NT2/D1 (cell line): ENCODE measurements around the gene HACD2.
"Not testable (repeated sequence)": the region's sequence is repeated elsewhere in the genome, so short reads cannot be mapped to it uniquely, and the experiment has no call there.

ENCODE experiments used
- DNase-seq: peaks from one replicate; pipeline ENCODE4 v3.0.0-alpha.2; 2011; ENCODE audit warnings: low read depth, low spot score
- H3K27me3 ChIP-seq: 2 replicates; pipeline ENCODE4 v1.6.0; 2011; ENCODE audit warnings: mild to moderate bottlenecking; ENCODE audit not compliant: insufficient read length, insufficient read depth
- H3K36me3 ChIP-seq: 2 replicates; pipeline ENCODE4 v1.6.1; 2011; ENCODE audit warnings: mild to moderate bottlenecking, low read length, mixed read lengths; ENCODE audit not compliant: insufficient read depth, insufficient read length
- H3K4me1 ChIP-seq: 2 replicates; pipeline ENCODE4 v1.5.1; 2011; ENCODE audit not compliant: insufficient read depth, insufficient read length
- H3K4me3 ChIP-seq: 2 replicates; pipeline ENCODE4 v1.5.1; 2011; ENCODE audit warnings: low read depth; ENCODE audit not compliant: insufficient read length
- H3K9ac ChIP-seq: 2 replicates; pipeline ENCODE4 v1.6.0; 2011; ENCODE audit warnings: low read depth; ENCODE audit not compliant: insufficient read length
- H3K9me3 ChIP-seq: 2 replicates; pipeline ENCODE4 v1.5.1; 2011; ENCODE audit warnings: mild to moderate bottlenecking, low read length; ENCODE audit not compliant: insufficient read depth
- SUZ12 ChIP-seq: IDR thresholded peaks from 2 replicates; pipeline ENCODE4 v1.6.1; 2011; ENCODE audit not compliant: insufficient read length, insufficient read depth; ENCODE audit errors: extremely low read depth
- YY1 ChIP-seq: IDR thresholded peaks from 2 replicates; pipeline ENCODE4 v1.6.1; 2011; ENCODE audit not compliant: insufficient read length, insufficient read depth
- ZNF274 ChIP-seq: IDR thresholded peaks from 2 replicates; pipeline ENCODE4 v1.6.1; 2011; ENCODE audit warnings: mild to moderate bottlenecking, low read depth, low read length

Gene HACD2

DNA sequence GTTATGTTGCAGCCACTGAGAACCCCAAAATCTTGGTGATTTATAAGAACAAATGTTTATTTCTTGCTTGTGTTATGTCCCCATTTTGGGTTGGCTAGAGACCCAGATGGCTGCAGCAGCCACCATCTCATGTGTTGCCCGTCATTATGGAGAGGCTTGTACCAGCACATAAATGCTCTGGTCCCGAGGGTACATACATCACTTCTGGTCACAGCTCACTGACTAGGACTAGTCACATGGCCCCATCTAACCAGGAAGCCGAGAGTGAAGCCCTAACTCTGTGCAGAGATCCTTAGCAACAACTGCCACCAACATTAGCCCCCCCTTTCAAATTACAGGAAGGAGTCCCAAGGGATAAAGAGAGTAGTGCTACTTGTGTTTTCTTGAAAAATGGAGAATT lies 25.5 kb upstream of the HACD2 start:
- Histone ChIP-seq H3K27me3 (no peaks in the 10 kb centered on the region), H3K9ac (no peak overlapping the region), H3K4me3 (no peak overlapping the region), H3K36me3 (peaks cover 52% of the 10 kb centered on the region), H3K9me3 (no peaks in the 10 kb centered on the region), H3K4me1 (no peaks in the 10 kb centered on the region)
- TF ChIP-seq ZNF274 (no peak), SUZ12 (no peak), YY1 (no peak)
- DNase-seq: no peak

DNA sequence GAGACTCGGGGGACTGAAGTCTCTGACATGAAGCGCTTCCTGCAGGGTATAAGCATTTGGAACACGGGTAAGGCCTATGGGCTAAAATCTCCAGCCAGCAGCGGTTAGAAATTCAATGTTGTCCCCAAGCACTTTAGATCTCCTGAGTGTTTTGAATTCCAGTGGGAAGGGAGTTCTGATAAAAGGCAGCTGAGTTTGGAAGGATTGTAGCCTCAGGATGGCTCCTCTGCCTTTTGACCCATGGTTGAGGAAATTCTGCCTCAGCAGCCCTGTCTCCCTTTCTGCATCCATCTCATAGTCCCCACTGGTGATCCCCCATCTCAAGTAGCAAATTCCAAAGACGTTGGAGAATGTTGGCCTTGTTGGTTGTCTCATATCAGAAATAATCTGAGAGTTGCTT lies 24.2 kb upstream of the HACD2 start:
- Histone ChIP-seq H3K4me1 (no peaks in the 10 kb centered on the region), H3K9me3 (no peaks in the 10 kb centered on the region), H3K9ac (no peak overlapping the region), H3K4me3 (no peak overlapping the region), H3K27me3 (no peaks in the 10 kb centered on the region), H3K36me3 (peaks cover 47% of the 10 kb centered on the region)
- TF ChIP-seq YY1 (no peak), SUZ12 (no peak), ZNF274 (no peak)
- DNase-seq: no peak

DNA sequence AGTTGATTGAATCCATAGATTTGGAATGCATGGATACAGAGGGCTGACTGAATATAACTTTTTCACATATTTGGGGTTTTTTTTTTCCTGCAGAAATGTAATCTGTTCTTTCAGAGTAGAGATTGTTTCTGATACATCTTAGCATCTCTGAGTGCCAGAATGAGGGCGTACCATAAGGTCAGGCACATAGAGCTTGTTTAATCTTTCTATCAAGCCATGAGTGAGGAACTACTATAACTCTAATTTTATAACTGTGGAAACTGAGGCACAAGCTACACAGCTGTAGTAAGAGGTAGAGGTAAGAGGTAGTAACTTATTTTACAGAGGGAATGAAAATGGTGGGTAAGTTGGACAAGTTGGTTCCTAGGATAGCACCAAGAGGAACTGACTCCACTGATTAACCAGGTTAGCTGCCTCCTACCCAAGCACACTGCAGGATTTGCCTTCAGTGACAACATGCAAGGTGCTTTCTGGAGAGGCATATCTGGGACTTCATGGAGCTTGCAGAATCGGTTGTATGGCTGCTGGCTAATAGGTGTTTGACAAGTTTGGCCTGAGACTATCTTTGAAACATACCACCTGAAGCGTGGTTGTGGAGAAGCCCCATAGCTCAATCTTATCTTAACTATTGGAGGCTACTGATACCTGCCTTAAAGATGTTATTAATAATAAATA lies 23.5 kb upstream of the HACD2 start:
- Histone ChIP-seq H3K9ac (no peak overlapping the region), H3K36me3 (peaks cover 43% of the 10 kb centered on the region), H3K4me1 (no peaks in the 10 kb centered on the region), H3K27me3 (no peaks in the 10 kb centered on the region), H3K4me3 (no peak overlapping the region), H3K9me3 (no peaks in the 10 kb centered on the region)
- no peak for TF ChIP-seq SUZ12
- no peak for TF ChIP-seq YY1
- no peak for TF ChIP-seq ZNF274
- no peak for DNase-seq

DNA sequence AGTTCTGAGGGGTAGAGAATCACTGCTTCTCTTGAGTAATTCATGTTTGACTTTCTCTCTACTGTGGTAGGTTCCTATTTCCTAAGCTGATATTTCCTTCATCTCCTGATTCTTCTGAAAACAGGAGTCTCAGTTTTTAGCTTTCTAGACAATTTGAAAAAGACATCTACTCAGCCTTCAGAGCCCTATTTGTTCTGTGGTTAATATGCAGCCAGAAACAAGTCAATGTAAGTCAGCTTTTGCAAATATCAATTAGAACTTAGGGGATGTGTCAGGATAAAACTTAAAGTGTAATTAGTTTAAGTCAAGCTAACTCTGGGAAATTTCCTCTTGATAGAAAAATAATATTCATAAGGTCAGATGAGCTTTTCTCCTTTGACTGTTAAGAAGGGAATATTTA lies 21.7 kb upstream of the HACD2 start:
- Histone ChIP-seq H3K9ac (no peak overlapping the region), H3K9me3 (no peaks in the 10 kb centered on the region), H3K36me3 (peaks cover 33% of the 10 kb centered on the region), H3K4me3 (no peak overlapping the region), H3K4me1 (no peaks in the 10 kb centered on the region), H3K27me3 (no peaks in the 10 kb centered on the region)
- no peak for DNase-seq
- TF ChIP-seq SUZ12 (no peak), YY1 (no peak), ZNF274 (no peak)

DNA sequence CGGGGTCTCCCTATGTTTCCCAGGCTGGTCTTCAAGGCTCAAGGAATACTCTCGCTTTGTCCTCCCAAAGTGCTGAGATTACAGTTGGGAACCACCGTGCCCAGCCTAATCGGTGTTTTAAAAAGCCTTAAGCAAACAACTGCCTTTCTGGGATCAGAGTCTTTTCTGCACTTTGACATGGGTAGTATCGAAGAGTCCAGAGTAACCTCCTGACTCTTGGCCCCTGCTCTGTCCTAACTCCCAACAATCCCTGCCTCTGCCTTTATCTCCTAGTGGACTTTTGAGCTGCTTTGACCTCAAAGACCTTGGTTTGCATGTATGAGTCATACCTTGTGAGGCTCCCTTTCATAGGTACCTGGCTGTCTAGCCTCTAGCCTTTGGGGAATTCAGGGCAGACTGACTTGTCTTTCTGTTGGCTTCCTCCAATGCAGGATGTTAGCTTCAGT lies 21.0 kb upstream of the HACD2 start:
- no peaks in the 10 kb centered on the region for H3K27me3 ChIP-seq
- no peak for DNase-seq
- TF ChIP-seq YY1 (no peak), ZNF274 (no peak), SUZ12 (no peak)

DNA sequence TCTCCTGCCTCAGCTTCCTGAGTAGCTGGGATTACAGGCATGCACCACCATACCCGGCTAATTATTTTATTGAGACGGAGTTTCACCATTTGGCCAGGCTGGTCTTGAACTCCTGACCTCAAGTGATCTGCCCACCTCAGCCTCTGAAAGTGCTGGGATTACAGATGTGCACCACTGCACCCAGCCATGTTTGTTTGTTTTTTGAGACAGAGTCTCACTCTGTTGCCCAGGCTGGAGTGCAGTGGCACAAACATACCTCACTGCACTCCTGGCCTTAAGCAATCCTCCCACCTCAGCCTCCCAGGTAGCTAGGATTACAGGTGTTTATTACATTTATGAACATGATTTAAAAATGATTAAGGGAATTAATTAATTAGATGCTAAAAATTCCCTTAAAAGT lies 18.3 kb upstream of the HACD2 start:
- not testable (repeated sequence) for H3K9ac ChIP-seq, H3K4me1 ChIP-seq, H3K9me3 ChIP-seq, H3K27me3 ChIP-seq, DNase-seq, H3K4me3 ChIP-seq
- peaks cover 22% of the 10 kb centered on the region for H3K36me3 ChIP-seq

More for the DNA sequence above, 21.0 kb upstream of the HACD2 start:
- no peak overlapping the region for H3K4me3 ChIP-seq
- no peak overlapping the region for H3K9ac ChIP-seq
- H3K36me3 ChIP-seq: peaks cover 34% of the 10 kb centered on the region
- no peaks in the 10 kb centered on the region for H3K9me3 ChIP-seq
- no peaks in the 10 kb centered on the region for H3K4me1 ChIP-seq

DNA sequence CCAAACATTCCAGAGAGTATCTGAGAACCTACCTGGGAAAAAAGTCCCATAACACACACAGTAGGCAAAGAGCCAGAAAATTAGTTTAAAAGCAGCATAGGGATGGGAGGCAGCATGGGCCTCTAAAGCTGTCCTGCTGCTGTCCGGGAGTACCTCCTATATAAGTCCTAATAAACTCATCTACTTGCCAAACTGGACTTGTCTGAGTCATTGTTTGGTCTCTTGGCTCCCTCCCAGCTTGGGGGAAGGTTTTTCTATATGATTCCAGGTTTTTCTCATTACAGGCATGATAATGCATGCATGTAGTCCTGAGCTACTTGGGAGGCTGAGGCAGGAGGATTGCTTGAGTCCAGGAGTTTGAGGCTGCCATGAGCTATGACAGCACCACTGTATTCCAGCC lies 17.5 kb upstream of the HACD2 start:
- peaks cover 22% of the 10 kb centered on the region for H3K36me3 ChIP-seq
- H3K27me3 ChIP-seq: no peaks in the 10 kb centered on the region
- TF ChIP-seq SUZ12 (no peak), YY1 (no peak), ZNF274 (no peak)
- H3K4me3 ChIP-seq: no peak overlapping the region
- no peak for DNase-seq
- H3K9ac ChIP-seq: no peak overlapping the region
- no peaks in the 10 kb centered on the region for H3K9me3 ChIP-seq
- H3K4me1 ChIP-seq: no peaks in the 10 kb centered on the region

DNA sequence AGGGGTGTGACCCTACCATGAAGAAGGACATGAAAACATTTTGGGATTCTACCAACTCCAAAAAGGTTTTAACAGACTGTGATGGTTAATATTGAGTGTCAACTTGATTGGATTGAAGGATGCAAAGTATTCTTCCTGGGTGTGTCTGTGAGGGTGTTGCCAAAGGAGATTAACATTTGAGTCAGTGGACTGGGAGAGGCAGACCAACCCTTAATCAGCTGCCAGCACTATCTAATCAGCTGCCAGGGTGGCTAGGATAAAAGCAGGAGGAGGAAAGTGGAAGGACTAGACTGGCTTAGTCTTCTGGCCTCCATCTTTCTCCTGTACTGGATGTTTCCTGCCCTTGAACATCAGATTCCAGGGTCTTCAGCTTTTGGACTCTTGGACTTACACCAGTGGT lies 16.0 kb upstream of the HACD2 start:
- H3K4me1 ChIP-seq, H3K9me3 ChIP-seq, DNase-seq, H3K27me3 ChIP-seq, H3K4me3 ChIP-seq, H3K9ac ChIP-seq: not testable (repeated sequence)
- peaks cover 25% of the 10 kb centered on the region for H3K36me3 ChIP-seq
